SK-N-SH treated with all-trans-retinoic acid at 6 μM for 48 hours (cell line): ENCODE data around the gene FREM2.

Experiments used
- ATAC-seq: fragments of 200-7000 bp; cut with Tn5 transposase; 3 replicates; pipeline ENCODE4 v1.9.1; 2020; ENCODE audit warnings: mild to moderate bottlenecking, moderate library complexity
- BACH2 ChIP-seq: fragments of 250-450 bp; sonication (Bioruptor Pico); IDR thresholded peaks from 2 replicates; pipeline ENCODE4 v1.9.0; 2021; ENCODE audit warnings: mild to moderate bottlenecking, borderline replicate concordance
- ESRRG ChIP-seq: fragments of 250-450 bp; sonication (Bioruptor Pico); IDR thresholded peaks from 2 replicates; pipeline ENCODE4 v1.6.1; 2021; ENCODE audit warnings: mild to moderate bottlenecking
- GLIS3 ChIP-seq: fragments of 250-450 bp; sonication (Bioruptor Pico); IDR thresholded peaks from 2 replicates; pipeline ENCODE4 v1.5.0; 2020; ENCODE audit warnings: mild to moderate bottlenecking, moderate library complexity
- ISL1 ChIP-seq: fragments of 250-450 bp; sonication (Bioruptor Pico); IDR thresholded peaks from 2 replicates; pipeline ENCODE4 v2.1.2; 2022; ENCODE audit warnings: mild to moderate bottlenecking, moderate library complexity
- OSR1 ChIP-seq: fragments of 250-450 bp; sonication (Bioruptor Pico); IDR thresholded peaks from 2 replicates; pipeline ENCODE4 v1.8.0; 2022; ENCODE audit warnings: moderate library complexity, mild to moderate bottlenecking, inconsistent platforms
- PPARA ChIP-seq: fragments of 250-450 bp; sonication (Bioruptor Pico); IDR thresholded peaks from 2 replicates; pipeline ENCODE4 v1.5.0; 2020; ENCODE audit warnings: mild to moderate bottlenecking, borderline replicate concordance
- RARB ChIP-seq: fragments of 250-450 bp; sonication (Bioruptor Pico); IDR thresholded peaks from 2 replicates; pipeline ENCODE4 v1.8.0; 2021; ENCODE audit warnings: mild to moderate bottlenecking, moderate library complexity
- SNAI2 ChIP-seq: fragments of 250-450 bp; sonication (Bioruptor Pico); IDR thresholded peaks from 2 replicates; pipeline ENCODE4 v1.5.0; 2020; ENCODE audit warnings: mild to moderate bottlenecking, moderate library complexity
- TCF4 ChIP-seq: fragments of 250-450 bp; sonication (Bioruptor Pico); IDR thresholded peaks from 2 replicates; pipeline ENCODE4 v1.8.0; 2021; ENCODE audit warnings: mild to moderate bottlenecking, moderate library complexity, borderline replicate concordance
- TOX ChIP-seq: fragments of 250-450 bp; sonication (Bioruptor Pico); IDR thresholded peaks from 2 replicates; pipeline ENCODE4 v1.8.0; 2021; ENCODE audit warnings: mild to moderate bottlenecking, moderate library complexity, borderline replicate concordance
- ZC3H10 ChIP-seq: fragments of 250-450 bp; sonication (Bioruptor Pico); IDR thresholded peaks from 2 replicates; pipeline ENCODE4 v1.5.1; 2021; ENCODE audit warnings: mild to moderate bottlenecking, moderate library complexity
- ZFP3 ChIP-seq: fragments of 250-450 bp; sonication (Bioruptor Pico); IDR thresholded peaks from 2 replicates; pipeline ENCODE4 v1.5.0; 2020; ENCODE audit warnings: mild to moderate bottlenecking, moderate library complexity
- ZNF565 ChIP-seq: fragments of 450-650 bp; formaldehyde crosslinking; conservative IDR thresholded peaks from 2 replicates; pipeline ENCODE4 v1.5.0; 2020; ENCODE audit warnings: low read depth, mild to moderate bottlenecking, moderate library complexity
- ZNF70 ChIP-seq: fragments of 450-650 bp; formaldehyde crosslinking; IDR thresholded peaks from 2 replicates; pipeline ENCODE4 v1.5.0; 2020; ENCODE audit warnings: mild to moderate bottlenecking, moderate library complexity
- TF ChIP-seq, protein P1 (sequence below): fragments of 250-450 bp; sonication (Bioruptor Pico); IDR thresholded peaks from 2 replicates; pipeline ENCODE4 v1.5.0; 2020; ENCODE audit warnings: mild to moderate bottlenecking, moderate library complexity
- TF ChIP-seq, protein P2 (sequence below): fragments of 250-450 bp; sonication (Bioruptor Pico); IDR thresholded peaks from 2 replicates; pipeline ENCODE4 v1.5.1; 2020; ENCODE audit warnings: low read depth, mild to moderate bottlenecking, moderate library complexity
- TF ChIP-seq, protein P3 (sequence below): fragments of 250-450 bp; sonication (Bioruptor Pico); IDR thresholded peaks from 2 replicates; pipeline ENCODE4 v1.8.0; 2021; ENCODE audit warnings: low read depth, mild to moderate bottlenecking, moderate library complexity, borderline replicate concordance
- TF ChIP-seq, protein P4 (sequence below): fragments of 250-450 bp; sonication (Bioruptor Pico); IDR thresholded peaks from 2 replicates; pipeline ENCODE4 v1.8.0; 2020; ENCODE audit warnings: mild to moderate bottlenecking, moderate library complexity, borderline replicate concordance
- TF ChIP-seq, protein P5 (sequence below): fragments of 250-450 bp; sonication (Bioruptor Pico); IDR thresholded peaks from 2 replicates; pipeline ENCODE4 v1.5.1; 2021; ENCODE audit warnings: mild to moderate bottlenecking, moderate library complexity

The FREM2 gene

DNA sequence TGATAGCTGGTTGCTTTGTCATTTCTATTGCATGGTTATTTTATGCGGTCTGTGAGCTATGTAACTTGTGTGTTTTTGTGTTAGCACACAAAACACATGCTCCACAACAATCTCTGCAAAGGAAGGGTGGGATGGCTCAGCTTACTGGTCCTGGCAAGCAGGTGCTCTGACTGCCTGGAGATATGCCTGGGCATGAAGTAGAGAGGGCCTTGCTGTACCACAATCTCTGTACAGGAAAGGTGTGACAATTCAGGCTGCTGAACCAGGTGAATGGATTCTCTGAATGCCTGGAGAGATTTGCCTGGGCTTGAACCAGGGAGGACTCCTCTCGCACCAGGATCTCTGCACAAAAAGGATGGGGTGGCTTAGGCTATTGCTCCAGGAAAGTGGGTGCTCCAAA, 234.2 kb downstream of the FREM2 start:
- TF ChIP-seq TOX (CRISPR knock-in tag), result no peak
- no peak for TF ChIP-seq ZC3H10 (CRISPR knock-in tag)
- TF ChIP-seq, protein P1, sequence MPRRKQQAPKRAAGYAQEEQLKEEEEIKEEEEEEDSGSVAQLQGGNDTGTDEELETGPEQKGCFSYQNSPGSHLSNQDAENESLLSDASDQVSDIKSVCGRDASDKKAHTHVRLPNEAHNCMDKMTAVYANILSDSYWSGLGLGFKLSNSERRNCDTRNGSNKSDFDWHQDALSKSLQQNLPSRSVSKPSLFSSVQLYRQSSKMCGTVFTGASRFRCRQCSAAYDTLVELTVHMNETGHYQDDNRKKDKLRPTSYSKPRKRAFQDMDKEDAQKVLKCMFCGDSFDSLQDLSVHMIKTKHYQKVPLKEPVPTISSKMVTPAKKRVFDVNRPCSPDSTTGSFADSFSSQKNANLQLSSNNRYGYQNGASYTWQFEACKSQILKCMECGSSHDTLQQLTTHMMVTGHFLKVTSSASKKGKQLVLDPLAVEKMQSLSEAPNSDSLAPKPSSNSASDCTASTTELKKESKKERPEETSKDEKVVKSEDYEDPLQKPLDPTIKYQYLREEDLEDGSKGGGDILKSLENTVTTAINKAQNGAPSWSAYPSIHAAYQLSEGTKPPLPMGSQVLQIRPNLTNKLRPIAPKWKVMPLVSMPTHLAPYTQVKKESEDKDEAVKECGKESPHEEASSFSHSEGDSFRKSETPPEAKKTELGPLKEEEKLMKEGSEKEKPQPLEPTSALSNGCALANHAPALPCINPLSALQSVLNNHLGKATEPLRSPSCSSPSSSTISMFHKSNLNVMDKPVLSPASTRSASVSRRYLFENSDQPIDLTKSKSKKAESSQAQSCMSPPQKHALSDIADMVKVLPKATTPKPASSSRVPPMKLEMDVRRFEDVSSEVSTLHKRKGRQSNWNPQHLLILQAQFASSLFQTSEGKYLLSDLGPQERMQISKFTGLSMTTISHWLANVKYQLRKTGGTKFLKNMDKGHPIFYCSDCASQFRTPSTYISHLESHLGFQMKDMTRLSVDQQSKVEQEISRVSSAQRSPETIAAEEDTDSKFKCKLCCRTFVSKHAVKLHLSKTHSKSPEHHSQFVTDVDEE (CRISPR knock-in tag), result no peak
- TF ChIP-seq, protein P2, sequence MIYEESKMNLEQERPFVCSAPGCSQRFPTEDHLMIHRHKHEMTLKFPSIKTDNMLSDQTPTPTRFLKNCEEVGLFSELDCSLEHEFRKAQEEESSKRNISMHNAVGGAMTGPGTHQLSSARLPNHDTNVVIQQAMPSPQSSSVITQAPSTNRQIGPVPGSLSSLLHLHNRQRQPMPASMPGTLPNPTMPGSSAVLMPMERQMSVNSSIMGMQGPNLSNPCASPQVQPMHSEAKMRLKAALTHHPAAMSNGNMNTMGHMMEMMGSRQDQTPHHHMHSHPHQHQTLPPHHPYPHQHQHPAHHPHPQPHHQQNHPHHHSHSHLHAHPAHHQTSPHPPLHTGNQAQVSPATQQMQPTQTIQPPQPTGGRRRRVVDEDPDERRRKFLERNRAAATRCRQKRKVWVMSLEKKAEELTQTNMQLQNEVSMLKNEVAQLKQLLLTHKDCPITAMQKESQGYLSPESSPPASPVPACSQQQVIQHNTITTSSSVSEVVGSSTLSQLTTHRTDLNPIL, result no peak
- no peak for TF ChIP-seq ESRRG
- TF ChIP-seq SNAI2, result no peak
- TF ChIP-seq TCF4, result no peak
- no peak for TF ChIP-seq ISL1 (CRISPR knock-in tag)
- TF ChIP-seq BACH2, result no peak
- TF ChIP-seq ZNF565 (CRISPR knock-in tag), result no peak
- TF ChIP-seq, protein P3, sequence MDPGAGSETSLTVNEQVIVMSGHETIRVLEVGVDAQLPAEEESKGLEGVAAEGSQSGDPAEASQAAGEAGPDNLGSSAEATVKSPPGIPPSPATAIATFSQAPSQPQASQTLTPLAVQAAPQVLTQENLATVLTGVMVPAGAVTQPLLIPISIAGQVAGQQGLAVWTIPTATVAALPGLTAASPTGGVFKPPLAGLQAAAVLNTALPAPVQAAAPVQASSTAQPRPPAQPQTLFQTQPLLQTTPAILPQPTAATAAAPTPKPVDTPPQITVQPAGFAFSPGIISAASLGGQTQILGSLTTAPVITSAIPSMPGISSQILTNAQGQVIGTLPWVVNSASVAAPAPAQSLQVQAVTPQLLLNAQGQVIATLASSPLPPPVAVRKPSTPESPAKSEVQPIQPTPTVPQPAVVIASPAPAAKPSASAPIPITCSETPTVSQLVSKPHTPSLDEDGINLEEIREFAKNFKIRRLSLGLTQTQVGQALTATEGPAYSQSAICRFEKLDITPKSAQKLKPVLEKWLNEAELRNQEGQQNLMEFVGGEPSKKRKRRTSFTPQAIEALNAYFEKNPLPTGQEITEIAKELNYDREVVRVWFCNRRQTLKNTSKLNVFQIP (CRISPR knock-in tag), result no peak
- TF ChIP-seq PPARA, result no peak
- no peak for TF ChIP-seq RARB (CRISPR knock-in tag)
- no peak for TF ChIP-seq ZNF70

DNA sequence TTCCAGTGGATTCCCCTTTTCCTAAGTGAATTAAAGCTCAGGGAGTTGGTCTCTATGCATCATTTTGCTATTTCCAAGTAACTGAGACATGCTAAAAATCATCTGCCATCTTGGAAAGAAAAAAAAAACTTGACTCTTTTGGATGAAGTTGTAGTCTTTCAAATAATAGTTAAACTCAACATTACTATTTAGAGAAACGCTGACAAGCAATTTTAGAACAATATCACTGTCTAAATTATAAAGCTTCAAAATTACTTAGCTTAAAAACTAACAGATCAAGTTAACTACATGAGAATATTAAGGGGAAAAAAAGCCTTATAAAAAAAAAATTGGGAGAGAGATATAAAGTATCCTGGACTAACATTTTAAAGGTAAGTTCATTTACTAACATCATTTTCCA, 235.3 kb downstream of the FREM2 start:
- no peak for ATAC-seq

More for the DNA sequence above, 234.2 kb downstream of the FREM2 start:
- no peak for ATAC-seq

DNA sequence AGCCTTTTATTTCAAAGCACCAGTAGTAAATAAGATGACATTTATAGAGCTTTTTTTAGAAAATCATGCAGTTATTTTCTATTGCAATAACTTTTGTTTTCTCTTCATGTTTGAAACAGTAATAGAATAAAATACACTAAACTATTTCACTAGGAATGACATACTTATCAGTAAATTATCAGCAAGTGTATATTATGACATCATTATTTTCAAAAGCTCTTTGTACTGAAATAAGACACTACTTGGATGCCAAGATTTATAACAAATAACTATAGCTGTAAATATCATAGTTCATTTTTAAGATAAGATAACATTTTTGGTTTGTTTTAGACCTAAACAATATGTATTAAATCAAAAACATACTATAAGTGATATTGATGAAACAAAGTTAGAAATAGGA, 246.9 kb downstream of the FREM2 start:
- ATAC-seq, result no peak
- no peak for TF ChIP-seq PPARA
- TF ChIP-seq ZFP3 (CRISPR knock-in tag), result no peak
- no peak for TF ChIP-seq TCF4
- TF ChIP-seq ISL1 (CRISPR knock-in tag), result no peak
- no peak for TF ChIP-seq TOX (CRISPR knock-in tag)
- TF ChIP-seq, protein P3 (CRISPR knock-in tag), result no peak
- TF ChIP-seq ZNF70, result no peak
- TF ChIP-seq, protein P1 (CRISPR knock-in tag), result no peak
- TF ChIP-seq GLIS3 (CRISPR knock-in tag), result no peak
- TF ChIP-seq RARB (CRISPR knock-in tag), result no peak

More for the DNA sequence above, 235.3 kb downstream of the FREM2 start:
- TF ChIP-seq, protein P4, sequence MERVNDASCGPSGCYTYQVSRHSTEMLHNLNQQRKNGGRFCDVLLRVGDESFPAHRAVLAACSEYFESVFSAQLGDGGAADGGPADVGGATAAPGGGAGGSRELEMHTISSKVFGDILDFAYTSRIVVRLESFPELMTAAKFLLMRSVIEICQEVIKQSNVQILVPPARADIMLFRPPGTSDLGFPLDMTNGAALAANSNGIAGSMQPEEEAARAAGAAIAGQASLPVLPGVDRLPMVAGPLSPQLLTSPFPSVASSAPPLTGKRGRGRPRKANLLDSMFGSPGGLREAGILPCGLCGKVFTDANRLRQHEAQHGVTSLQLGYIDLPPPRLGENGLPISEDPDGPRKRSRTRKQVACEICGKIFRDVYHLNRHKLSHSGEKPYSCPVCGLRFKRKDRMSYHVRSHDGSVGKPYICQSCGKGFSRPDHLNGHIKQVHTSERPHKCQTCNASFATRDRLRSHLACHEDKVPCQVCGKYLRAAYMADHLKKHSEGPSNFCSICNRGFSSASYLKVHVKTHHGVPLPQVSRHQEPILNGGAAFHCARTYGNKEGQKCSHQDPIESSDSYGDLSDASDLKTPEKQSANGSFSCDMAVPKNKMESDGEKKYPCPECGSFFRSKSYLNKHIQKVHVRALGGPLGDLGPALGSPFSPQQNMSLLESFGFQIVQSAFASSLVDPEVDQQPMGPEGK (CRISPR knock-in tag), result no peak
- TF ChIP-seq GLIS3 (CRISPR knock-in tag) (no peak), OSR1 (no peak), BACH2 (no peak), ZFP3 (CRISPR knock-in tag) (no peak), ZC3H10 (CRISPR knock-in tag) (no peak)
- TF ChIP-seq, protein P2, result no peak
- TF ChIP-seq, protein P5, sequence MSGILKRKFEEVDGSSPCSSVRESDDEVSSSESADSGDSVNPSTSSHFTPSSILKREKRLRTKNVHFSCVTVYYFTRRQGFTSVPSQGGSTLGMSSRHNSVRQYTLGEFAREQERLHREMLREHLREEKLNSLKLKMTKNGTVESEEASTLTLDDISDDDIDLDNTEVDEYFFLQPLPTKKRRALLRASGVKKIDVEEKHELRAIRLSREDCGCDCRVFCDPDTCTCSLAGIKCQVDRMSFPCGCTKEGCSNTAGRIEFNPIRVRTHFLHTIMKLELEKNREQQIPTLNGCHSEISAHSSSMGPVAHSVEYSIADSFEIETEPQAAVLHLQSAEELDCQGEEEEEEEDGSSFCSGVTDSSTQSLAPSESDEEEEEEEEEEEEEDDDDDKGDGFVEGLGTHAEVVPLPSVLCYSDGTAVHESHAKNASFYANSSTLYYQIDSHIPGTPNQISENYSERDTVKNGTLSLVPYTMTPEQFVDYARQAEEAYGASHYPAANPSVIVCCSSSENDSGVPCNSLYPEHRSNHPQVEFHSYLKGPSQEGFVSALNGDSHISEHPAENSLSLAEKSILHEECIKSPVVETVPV, result no peak
